Neural cell (in vitro differentiated cells): ENCODE measurements around the gene ZC3H12D. TPM values are rescaled to one million over a fixed set of nuclear protein-coding genes. Genes with fewer than 3 reads are reported as not detected.

Experiments
- H2AFZ ChIP-seq: fragments of 200-600, 300-800 bp; sonication (generic), shearing (Covaris generic); 2 replicates; pipeline ENCODE4 v1.6.0; 2014; ENCODE audit warnings: low read depth, mild to moderate bottlenecking, antibody characterized with exemption, low read length, moderate library complexity
- H3F3A ChIP-seq: fragments of 200-600 bp; shearing (Covaris generic); 2 replicates; pipeline ENCODE4 v1.6.1; 2016; ENCODE audit warnings: mild to moderate bottlenecking, moderate library complexity, mixed read lengths, antibody characterized with exemption, low read length; ENCODE audit not compliant: insufficient read depth, poor library complexity, severe bottlenecking
- H3K27ac ChIP-seq: fragments of 200-600, 300-800 bp; sonication (generic), shearing (Covaris generic); 2 replicates; pipeline ENCODE4 v1.5.1; 2014; ENCODE audit warnings: mild to moderate bottlenecking, low read length, moderate library complexity
- H3K27me3 ChIP-seq: fragments of 300-800, 200-600 bp; sonication (generic), shearing (Covaris generic); 2 replicates; pipeline ENCODE4 v1.6.0; 2014; ENCODE audit warnings: mild to moderate bottlenecking, low read depth, low read length, moderate library complexity; ENCODE audit not compliant: insufficient read depth
- H3K36me3 ChIP-seq: fragments of 300-800, 200-600 bp; sonication (generic), shearing (Covaris generic); 2 replicates; pipeline ENCODE4 v1.5.1; 2014; ENCODE audit warnings: mild to moderate bottlenecking, antibody characterized with exemption, low read length, moderate library complexity; ENCODE audit not compliant: insufficient read depth
- H3K4me2 ChIP-seq: fragments of 300-800, 200-600 bp; sonication (generic), shearing (Covaris generic); 2 replicates; pipeline ENCODE4 v1.6.0; 2014; ENCODE audit warnings: mild to moderate bottlenecking, low read length
- H3K4me3 ChIP-seq: fragments of 300-800, 200-600 bp; sonication (generic), shearing (Covaris generic); 2 replicates; pipeline ENCODE4 v1.5.1; 2014; ENCODE audit warnings: mild to moderate bottlenecking, low read length, moderate library complexity
- H3K79me2 ChIP-seq: fragments of 200-600 bp; shearing (Covaris generic); replicated peaks from 2 replicates; pipeline ENCODE4 v1.6.0; 2014; ENCODE audit warnings: mild to moderate bottlenecking, low read length, moderate library complexity; ENCODE audit not compliant: insufficient read depth
- H3K9ac ChIP-seq: fragments of 300-800, 200-600 bp; sonication (generic), shearing (Covaris generic); 2 replicates; pipeline ENCODE4 v1.6.1; 2016; ENCODE audit warnings: mild to moderate bottlenecking, low read length, mixed read lengths
- H3K9me2 ChIP-seq: fragments of 200-600 bp; shearing (Covaris generic); 2 replicates; pipeline ENCODE4 v1.6.1; 2016; ENCODE audit warnings: mild to moderate bottlenecking, low read length, mixed read lengths; ENCODE audit not compliant: insufficient read depth
- H3K9me3 ChIP-seq: fragments of 200-600, 300-800 bp; sonication (generic), shearing (Covaris generic); 2 replicates; pipeline ENCODE4 v1.6.1; 2016; ENCODE audit warnings: mild to moderate bottlenecking, mixed run types, low read length, moderate library complexity, mixed read lengths
- H4K20me1 ChIP-seq: fragments of 200-600 bp; shearing (Covaris generic); 2 replicates; pipeline ENCODE4 v1.6.1; 2016; ENCODE audit warnings: mild to moderate bottlenecking, mixed run types; ENCODE audit not compliant: insufficient read depth
- EP300 ChIP-seq: fragments of 450-650 bp; conservative IDR thresholded peaks from 2 replicates; pipeline ENCODE4 v1.6.1; 2014; ENCODE audit warnings: antibody characterized with exemption, mild to moderate bottlenecking, moderate library complexity; ENCODE audit not compliant: poor library complexity, severe bottlenecking
- EZH2 ChIP-seq: fragments of 200-600, 300-800 bp; shearing (Covaris generic), sonication (generic); IDR thresholded peaks from 2 replicates; pipeline ENCODE4 v1.6.1; 2014; ENCODE audit warnings: antibody characterized with exemption, low read length, borderline replicate concordance, mild to moderate bottlenecking; ENCODE audit not compliant: insufficient read depth, poor library complexity, severe bottlenecking
- MXI1 ChIP-seq: fragments of 450-650 bp; conservative IDR thresholded peaks from 2 replicates; pipeline ENCODE4 v1.6.1; 2014; ENCODE audit warnings: antibody characterized with exemption, mild to moderate bottlenecking; ENCODE audit not compliant: poor library complexity, severe bottlenecking
- POLR2AphosphoS5 ChIP-seq: IDR thresholded peaks from 2 replicates; pipeline ENCODE4 v1.6.1; 2012
- RAD21 ChIP-seq: fragments of 450-650 bp; conservative IDR thresholded peaks from 2 replicates; pipeline ENCODE4 v1.6.1; 2014; ENCODE audit warnings: antibody characterized with exemption, mild to moderate bottlenecking, moderate library complexity
- SMC3 ChIP-seq: fragments of 450-650 bp; conservative IDR thresholded peaks from 2 replicates; pipeline ENCODE4 v1.6.1; 2014; ENCODE audit warnings: antibody characterized with exemption, mild to moderate bottlenecking, moderate library complexity; ENCODE audit not compliant: poor library complexity
- TAF1 ChIP-seq: IDR thresholded peaks from 2 replicates; pipeline ENCODE4 v1.6.1; 2012; ENCODE audit warnings: low read depth
- polyA plus RNA-seq: library from polyadenylated mRNA; depleted of rRNA; stranded (reverse); fragments of >200 nt; gene quantifications from 2 replicates; pipeline ENCODE4 v1.2.3, GENCODE V29; 2014
- TF ChIP-seq, protein P1 (sequence below): IDR thresholded peaks from 2 replicates; pipeline ENCODE4 v1.6.1; 2012; ENCODE audit warnings: borderline replicate concordance
- TF ChIP-seq, protein P2 (sequence below): fragments of 450-650 bp; IDR thresholded peaks from 2 replicates; pipeline ENCODE4 v1.5.1; 2014; ENCODE audit warnings: antibody characterized with exemption, mild to moderate bottlenecking, moderate library complexity; ENCODE audit not compliant: poor library complexity, severe bottlenecking

Gene ZC3H12D
- polyA plus RNA-seq, 1 donor from 2014 or later, result 1.0 TPM

DNA sequence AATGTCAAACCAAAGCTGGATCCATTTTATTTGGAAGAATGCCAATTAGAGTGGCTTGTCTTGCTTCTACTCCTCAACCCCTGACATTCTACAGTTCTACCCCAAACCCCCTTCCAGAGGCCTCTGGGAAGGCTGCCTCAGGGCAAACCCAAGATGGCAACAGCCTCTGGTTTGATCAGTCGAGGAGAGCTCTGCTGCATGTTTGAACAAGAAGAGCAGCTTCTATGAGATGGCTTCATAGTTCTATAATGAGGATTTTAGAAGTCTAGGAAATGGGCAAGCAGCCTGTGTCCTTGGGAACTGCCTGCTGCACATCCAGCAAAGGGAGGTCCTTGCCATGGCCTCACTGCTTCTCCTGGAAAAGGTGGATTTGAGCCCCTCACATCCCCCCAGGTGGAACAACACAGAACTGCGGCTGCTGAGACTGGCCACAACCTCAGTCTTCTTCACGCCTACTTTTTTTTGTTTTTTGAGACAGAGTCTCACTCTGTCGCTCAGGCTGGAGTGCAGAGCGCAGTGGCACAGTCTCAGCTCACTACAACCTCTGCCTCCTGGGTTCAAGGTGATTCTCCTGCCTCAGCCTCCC, 37.9 kb downstream of the ZC3H12D start:
- TF ChIP-seq RAD21 (no peak), EP300 (no peak), EZH2 (no peak), POLR2AphosphoS5 (no peak), TAF1 (no peak), SMC3 (no peak), MXI1 (no peak)
- TF ChIP-seq, protein P1, sequence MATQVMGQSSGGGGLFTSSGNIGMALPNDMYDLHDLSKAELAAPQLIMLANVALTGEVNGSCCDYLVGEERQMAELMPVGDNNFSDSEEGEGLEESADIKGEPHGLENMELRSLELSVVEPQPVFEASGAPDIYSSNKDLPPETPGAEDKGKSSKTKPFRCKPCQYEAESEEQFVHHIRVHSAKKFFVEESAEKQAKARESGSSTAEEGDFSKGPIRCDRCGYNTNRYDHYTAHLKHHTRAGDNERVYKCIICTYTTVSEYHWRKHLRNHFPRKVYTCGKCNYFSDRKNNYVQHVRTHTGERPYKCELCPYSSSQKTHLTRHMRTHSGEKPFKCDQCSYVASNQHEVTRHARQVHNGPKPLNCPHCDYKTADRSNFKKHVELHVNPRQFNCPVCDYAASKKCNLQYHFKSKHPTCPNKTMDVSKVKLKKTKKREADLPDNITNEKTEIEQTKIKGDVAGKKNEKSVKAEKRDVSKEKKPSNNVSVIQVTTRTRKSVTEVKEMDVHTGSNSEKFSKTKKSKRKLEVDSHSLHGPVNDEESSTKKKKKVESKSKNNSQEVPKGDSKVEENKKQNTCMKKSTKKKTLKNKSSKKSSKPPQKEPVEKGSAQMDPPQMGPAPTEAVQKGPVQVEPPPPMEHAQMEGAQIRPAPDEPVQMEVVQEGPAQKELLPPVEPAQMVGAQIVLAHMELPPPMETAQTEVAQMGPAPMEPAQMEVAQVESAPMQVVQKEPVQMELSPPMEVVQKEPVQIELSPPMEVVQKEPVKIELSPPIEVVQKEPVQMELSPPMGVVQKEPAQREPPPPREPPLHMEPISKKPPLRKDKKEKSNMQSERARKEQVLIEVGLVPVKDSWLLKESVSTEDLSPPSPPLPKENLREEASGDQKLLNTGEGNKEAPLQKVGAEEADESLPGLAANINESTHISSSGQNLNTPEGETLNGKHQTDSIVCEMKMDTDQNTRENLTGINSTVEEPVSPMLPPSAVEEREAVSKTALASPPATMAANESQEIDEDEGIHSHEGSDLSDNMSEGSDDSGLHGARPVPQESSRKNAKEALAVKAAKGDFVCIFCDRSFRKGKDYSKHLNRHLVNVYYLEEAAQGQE, result no peak
- TF ChIP-seq, protein P2, sequence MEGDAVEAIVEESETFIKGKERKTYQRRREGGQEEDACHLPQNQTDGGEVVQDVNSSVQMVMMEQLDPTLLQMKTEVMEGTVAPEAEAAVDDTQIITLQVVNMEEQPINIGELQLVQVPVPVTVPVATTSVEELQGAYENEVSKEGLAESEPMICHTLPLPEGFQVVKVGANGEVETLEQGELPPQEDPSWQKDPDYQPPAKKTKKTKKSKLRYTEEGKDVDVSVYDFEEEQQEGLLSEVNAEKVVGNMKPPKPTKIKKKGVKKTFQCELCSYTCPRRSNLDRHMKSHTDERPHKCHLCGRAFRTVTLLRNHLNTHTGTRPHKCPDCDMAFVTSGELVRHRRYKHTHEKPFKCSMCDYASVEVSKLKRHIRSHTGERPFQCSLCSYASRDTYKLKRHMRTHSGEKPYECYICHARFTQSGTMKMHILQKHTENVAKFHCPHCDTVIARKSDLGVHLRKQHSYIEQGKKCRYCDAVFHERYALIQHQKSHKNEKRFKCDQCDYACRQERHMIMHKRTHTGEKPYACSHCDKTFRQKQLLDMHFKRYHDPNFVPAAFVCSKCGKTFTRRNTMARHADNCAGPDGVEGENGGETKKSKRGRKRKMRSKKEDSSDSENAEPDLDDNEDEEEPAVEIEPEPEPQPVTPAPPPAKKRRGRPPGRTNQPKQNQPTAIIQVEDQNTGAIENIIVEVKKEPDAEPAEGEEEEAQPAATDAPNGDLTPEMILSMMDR, result no peak
- Histone ChIP-seq H3K27me3 (peaks cover 23% of the 10 kb centered on the region), H3K79me2 (no peaks in the 10 kb centered on the region), H3K36me3 (no peaks in the 10 kb centered on the region), H2AFZ (no peak overlapping the region), H4K20me1 (no peaks in the 10 kb centered on the region), H3K9me3 (peaks cover 5% of the 10 kb centered on the region), H3K4me2 (no peak overlapping the region), H3K9me2 (no peaks in the 10 kb centered on the region), H3K27ac (no peak overlapping the region), H3F3A (no peaks in the 10 kb centered on the region), H3K9ac (no peak overlapping the region), H3K4me3 (no peak overlapping the region)

DNA sequence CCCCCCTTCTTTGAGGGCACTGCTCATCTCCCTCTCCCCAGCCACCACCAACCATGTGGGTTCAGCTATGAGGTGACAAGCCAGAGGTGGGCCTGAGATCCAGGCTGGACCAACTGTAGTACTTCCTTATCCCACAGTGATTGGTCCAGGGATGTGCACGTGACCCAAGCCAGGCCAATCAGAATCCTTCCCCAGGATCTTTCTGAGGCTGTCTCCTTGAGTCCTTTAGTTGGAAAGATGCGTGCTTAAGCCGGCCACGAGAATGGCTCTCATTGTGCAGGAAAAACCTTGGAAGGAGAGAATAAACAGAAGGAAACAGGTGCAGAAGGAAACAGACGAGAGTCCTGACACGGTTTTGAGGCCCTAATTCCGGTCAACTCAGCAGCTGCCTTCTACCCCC, 39.2 kb downstream of the ZC3H12D start:
- no peak overlapping the region for H3K4me3 ChIP-seq

More for the DNA sequence above, 39.2 kb downstream of the ZC3H12D start:
- no peaks in the 10 kb centered on the region for H4K20me1 ChIP-seq
- no peaks in the 10 kb centered on the region for H3K79me2 ChIP-seq
- TF ChIP-seq TAF1 (no peak), EP300 (no peak), SMC3 (no peak), MXI1 (no peak), RAD21 (no peak), EZH2 (no peak)
- TF ChIP-seq, protein P2, result no peak
- peaks cover 4% of the 10 kb centered on the region for H3K9me3 ChIP-seq
- H3K27ac ChIP-seq, result no peak overlapping the region
- no peaks in the 10 kb centered on the region for H3K36me3 ChIP-seq
- no peaks in the 10 kb centered on the region for H3K9me2 ChIP-seq
- no peaks in the 10 kb centered on the region for H3F3A ChIP-seq
- no peak overlapping the region for H3K4me2 ChIP-seq
- H3K9ac ChIP-seq, result no peak overlapping the region
- H2AFZ ChIP-seq, result no peak overlapping the region
- H3K27me3 ChIP-seq, result peaks cover 10% of the 10 kb centered on the region
